Hair follicle dermal papilla cell (primary cell): ENCODE results near the gene SLC34A3. TPM values are rescaled to one million over a fixed set of nuclear protein-coding genes. Genes with fewer than 3 reads are reported as not detected.

Experiments
- total RNA-seq: library from RNA; depleted of rRNA; stranded (reverse); fragments of >200 nt; gene quantifications from 2 replicates; pipeline ENCODE4 v1.2.3, GENCODE V29; 2012

Gene SLC34A3
- total RNA-seq, result under 0.01 TPM in 1 of 2 replicates, not detected in the other

GRCh38 chr9:137230705-137231371 is at the start of gene SLC34A3:
TSS of gene SLC34A3 (plus strand) at chr9:137230901. CDS start at chr9:137231703, 802 bp downstream.

GRCh38 chr9:137188490-137189296 is 42.0 kb upstream of the SLC34A3 start, which contains the start of the genes ANAPC2 and SSNA1:
TSS of gene ANAPC2 (minus strand) at chr9:137188560. CDS start at chr9:137188532, 28 bp downstream.
TSS of gene SSNA1 (plus strand) at chr9:137188676. CDS start at chr9:137188727, 51 bp downstream.

GRCh38 chr9:137200311-137201204 is 30.1 kb upstream of the SLC34A3 start, which contains the start of gene TPRN:
TSS of gene TPRN (minus strand) at chr9:137200741. CDS start at chr9:137200711, 30 bp downstream.

GRCh38 chr9:137205126-137206069 is 25.3 kb upstream of the SLC34A3 start, which contains the start of the genes NDOR1 and TMEM203:
TSS of gene NDOR1 (plus strand) at chr9:137205700. CDS start at chr9:137205778, 78 bp downstream.
TSS of gene TMEM203 (minus strand) at chr9:137205648. CDS start at chr9:137205414, 234 bp downstream.

GRCh38 chr9:137222190-137223077 is 8.3 kb upstream of the SLC34A3 start, which contains the start of gene RNF208:
TSS of gene RNF208 (minus strand) at chr9:137222240. CDS start at chr9:137221212, 1,028 bp downstream.

GRCh38 chr9:137224830-137225694 is 5.6 kb upstream of the SLC34A3 start, which contains the start of gene CYSRT1:
TSS of gene CYSRT1 (plus strand) at chr9:137225174. CDS start at chr9:137225622, 448 bp downstream.

GRCh38 chr9:137227054-137227852 is 3.4 kb upstream of the SLC34A3 start, which contains the start of gene RNF224:
TSS of gene RNF224 (plus strand) at chr9:137227502. CDS start at chr9:137228336, 834 bp downstream.

GRCh38 chr9:137240841-137241489 is 10.3 kb downstream of the SLC34A3 start, which contains the start of gene TUBB4B:
TSS of gene TUBB4B (plus strand) at chr9:137241287. CDS start at chr9:137241361, 74 bp downstream.

GRCh38 chr9:137251194-137251461 is 20.4 kb downstream of the SLC34A3 start, which contains the start of gene STPG3:
TSS of gene STPG3 (plus strand) at chr9:137251286. CDS start at chr9:137251287, 1 bp downstream.

GRCh38 chr9:137254624-137255447 is 24.1 kb downstream of the SLC34A3 start, which contains the start of gene NELFB:
TSS of gene NELFB (plus strand) at chr9:137255327.

GRCh38 chr9:137277329-137278041 is 46.8 kb downstream of the SLC34A3 start, which contains the start of gene TOR4A:
TSS of gene TOR4A (plus strand) at chr9:137277726. CDS start at chr9:137278690, 964 bp downstream.

